ENCODE results near the gene HTR1D.

GRCh38 chr1:23177438-23178380 is 39.6 kb downstream of the HTR1D start:
- TF ChIP-seq, protein P1, sequence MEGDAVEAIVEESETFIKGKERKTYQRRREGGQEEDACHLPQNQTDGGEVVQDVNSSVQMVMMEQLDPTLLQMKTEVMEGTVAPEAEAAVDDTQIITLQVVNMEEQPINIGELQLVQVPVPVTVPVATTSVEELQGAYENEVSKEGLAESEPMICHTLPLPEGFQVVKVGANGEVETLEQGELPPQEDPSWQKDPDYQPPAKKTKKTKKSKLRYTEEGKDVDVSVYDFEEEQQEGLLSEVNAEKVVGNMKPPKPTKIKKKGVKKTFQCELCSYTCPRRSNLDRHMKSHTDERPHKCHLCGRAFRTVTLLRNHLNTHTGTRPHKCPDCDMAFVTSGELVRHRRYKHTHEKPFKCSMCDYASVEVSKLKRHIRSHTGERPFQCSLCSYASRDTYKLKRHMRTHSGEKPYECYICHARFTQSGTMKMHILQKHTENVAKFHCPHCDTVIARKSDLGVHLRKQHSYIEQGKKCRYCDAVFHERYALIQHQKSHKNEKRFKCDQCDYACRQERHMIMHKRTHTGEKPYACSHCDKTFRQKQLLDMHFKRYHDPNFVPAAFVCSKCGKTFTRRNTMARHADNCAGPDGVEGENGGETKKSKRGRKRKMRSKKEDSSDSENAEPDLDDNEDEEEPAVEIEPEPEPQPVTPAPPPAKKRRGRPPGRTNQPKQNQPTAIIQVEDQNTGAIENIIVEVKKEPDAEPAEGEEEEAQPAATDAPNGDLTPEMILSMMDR (optimal IDR thresholded peaks at IDR 0.05 in 1 of 3, IDR thresholded peaks at IDR 0.05 in 1 of 3, conservative IDR thresholded peaks at IDR 0.05 in 1 of 3; ENCODE audit: extremely low read depth in 1 of 3, insufficient read depth in 2 of 3, low read length in 3 of 3): no peak
- no peak for TF ChIP-seq EZH2 (IDR thresholded peaks at IDR 0.05; ENCODE audit: low read length)

Data from keratinocyte (primary cell).